ENCODE data around the gene KRTAP4-9.
"Not testable (repeated sequence)": the region's sequence is repeated elsewhere in the genome, so short reads cannot be mapped to it uniquely, and the experiment has no call there.

KRTAP4-9 gene

DNA sequence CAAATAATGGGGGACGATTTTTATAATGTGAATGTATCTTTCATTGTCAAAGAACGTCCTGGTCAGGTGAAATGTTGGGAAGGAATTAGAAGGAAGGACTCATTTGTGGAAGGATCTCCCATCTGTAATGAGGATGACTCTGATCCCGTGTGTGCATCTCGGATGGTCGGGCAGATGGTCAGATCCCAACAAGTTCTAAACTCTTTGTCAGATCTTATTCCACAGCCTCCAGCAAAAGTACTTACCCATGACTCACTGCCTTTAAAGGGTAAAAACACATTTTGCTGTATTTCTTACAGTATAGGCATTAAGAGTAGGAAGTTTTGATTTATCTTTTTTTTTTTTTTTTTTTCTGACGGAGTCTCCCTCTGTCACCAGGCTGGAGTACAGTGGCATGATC is 6.7 kb upstream of the KRTAP4-9 start:
- no peak for DNase-seq

DNA sequence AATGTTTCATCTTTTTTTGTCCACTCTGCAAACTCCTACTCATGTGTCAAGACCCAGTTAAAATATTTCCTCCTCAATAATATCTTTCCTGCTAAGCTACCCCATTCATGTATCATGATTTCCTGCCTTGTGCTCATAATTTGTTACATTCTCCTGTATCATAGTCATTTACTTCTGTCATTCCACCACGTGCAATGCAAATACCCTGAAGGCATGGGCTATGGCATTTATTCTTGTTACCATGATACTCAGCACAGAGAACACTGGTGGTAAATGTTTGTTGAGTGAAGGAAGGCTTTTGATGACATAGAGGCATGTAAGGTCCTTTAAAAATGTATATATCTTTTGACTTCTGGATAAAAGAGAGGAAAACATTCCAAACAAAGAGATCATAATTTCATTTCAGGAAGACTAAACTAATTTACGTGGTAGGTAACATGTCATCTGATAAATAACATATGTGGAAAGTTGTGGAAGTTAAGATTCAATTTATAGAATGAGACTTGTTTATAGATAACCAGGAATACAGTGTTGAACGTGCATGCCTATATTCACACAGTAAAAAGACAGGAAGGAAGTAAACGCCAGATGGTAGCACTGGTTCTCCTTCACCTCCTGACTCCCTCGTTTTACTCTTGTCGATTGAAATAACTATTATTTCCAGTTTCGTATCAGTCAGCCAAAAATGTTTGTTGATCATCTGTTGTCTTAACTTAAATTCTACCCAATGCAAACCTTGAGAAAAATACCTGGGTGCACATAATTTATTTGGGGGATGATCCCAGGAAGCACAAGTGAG is 5.3 kb upstream of the KRTAP4-9 start:
- not testable (repeated sequence) for DNase-seq

DNA sequence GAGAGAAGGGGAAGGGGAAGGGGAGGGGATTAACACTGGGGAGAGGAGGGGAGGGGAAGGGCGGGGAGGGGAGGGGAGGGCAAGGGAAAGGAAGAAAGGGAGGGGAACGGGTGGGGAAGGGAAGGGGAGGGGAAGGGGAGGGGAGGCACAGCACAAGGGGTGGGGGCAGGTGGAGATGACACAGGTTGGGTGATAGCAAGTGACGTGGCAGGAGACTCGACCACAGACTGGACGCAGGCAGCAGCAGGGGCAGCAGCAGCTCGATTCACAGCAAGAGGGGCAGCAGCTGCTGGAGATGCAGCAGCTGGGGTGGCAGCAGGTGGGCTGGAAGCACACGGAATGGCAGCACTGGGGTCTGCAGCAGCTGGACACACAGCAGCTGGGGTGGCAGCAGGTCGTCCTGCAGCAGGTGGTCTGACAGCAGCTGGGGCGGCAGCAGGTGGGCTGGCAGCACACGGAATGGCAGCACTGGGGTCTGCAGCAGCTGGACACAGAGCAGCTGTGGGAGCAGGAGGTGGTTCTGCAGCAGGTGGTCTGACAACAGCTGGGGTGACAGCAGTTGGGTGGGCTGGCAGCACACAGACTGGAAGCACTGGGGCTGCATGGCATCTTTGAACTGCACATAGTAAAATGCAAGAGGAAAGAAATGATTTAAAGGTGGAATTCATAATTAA is 3.5 kb upstream of the KRTAP4-9 start, which contains the start of gene KRTAP4-16:
KRTAP4-16 (minus strand) TSS at position 624 of the 674 bp plus-strand sequence; CDS start at position 624, 0 bp downstream.
- no peak for DNase-seq

DNA sequence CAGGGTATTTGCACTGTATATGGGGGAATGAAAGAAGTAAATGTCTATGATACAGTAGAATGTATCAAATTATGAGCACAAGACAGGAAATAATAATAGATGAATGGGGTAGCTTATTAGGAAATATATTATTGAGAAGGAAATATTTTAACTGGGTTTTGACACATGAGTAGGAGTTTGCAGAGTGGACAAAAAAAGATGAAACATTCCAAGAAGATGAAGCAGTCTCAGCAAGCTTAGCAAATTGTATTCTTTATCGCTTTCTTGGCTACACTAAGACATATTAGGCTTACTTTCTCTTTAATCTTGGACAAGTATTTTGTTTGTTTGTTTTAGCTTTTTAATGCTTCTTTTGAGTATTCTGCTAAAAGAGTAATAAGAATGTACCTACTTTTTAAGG is 1.3 kb upstream of the KRTAP4-9 start:
- DNase-seq, result no peak

DNA sequence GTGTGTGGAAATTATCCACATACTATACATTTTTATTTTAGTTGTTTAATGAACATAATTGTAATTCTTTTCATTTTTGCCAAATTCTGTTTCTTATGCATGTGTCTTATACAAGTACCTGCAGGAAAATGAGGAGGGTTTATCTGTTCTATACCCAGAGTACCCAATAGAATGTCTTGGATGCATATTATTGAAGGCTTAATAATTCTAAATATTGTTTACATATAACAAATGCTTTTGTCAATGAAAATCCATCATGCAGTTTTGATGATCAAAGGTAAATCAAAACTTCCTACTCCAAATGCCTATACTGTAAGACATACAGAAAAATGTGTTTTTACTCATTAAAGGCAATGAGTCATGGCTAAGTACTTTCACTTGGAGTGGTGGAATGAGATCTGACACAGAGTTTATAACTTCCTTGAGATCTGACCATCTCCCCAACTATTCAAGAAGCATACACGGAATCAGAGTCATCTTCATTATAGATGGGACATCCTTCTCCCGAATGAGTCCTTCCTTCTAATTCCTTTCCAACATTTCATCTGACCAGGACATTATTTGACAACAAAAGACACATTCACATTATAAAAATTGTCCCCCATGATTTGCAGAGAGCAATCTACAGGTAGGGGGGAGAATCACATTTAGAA is 677 bp upstream of the KRTAP4-9 start:
- not testable (repeated sequence) for DNase-seq

DNA sequence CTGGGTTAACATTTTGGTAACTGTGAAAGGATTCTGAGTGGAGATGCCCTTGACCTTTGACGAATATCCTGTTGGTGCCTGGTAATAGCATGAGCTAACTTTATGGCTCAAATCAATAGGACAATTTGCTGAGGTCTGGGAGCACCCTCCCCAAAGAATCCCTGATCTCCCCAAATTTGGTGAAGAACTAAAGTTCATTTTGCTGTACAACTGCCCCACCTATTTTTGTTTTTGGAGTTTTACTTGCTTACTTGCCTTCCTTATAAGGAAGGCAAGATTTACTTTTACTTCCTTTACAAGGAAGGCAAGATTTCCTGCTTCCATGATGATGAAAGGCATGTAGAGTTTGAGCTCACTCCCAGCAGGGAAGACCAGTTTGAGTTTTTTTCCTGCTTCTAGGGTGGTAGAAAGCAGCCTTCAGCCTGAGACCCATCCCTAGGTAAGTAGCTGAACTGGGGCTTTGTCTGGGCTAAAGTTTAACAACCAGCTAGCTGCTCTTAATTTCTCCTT is 2.8 kb downstream of the KRTAP4-9 start:
- no peak for DNase-seq

DNA sequence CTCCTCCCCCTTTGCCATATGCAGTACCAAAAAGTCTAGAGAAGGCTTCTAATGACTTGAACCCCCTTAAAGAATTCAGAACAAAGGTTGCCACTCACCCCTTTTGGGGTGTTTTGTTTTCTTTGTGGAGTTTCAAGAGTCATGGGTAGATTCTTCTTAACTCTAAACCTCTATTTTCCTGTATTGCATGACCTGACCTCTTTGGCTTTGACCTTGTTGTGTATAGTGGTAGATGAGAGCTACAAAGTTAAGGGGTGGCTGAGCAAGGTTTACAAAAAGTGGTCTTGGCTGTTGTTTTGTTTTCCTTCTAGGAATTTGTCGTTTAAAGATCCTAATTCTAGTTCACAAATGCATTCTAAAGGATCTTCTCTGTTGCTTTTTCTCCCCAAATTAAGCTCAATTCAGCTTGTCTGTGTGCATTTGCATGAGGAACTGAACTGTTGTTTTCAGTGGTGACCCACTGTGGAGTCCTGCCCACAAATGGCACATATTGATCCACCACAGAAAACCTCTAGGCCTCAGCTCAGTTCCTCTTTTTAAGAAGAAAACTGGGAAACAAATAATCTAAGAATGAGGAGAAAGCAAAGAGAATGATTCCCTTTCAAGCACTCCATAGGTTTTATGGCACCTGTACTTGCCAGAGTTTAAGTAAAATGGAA is 3.7 kb downstream of the KRTAP4-9 start:
- not testable (repeated sequence) for DNase-seq

DNA sequence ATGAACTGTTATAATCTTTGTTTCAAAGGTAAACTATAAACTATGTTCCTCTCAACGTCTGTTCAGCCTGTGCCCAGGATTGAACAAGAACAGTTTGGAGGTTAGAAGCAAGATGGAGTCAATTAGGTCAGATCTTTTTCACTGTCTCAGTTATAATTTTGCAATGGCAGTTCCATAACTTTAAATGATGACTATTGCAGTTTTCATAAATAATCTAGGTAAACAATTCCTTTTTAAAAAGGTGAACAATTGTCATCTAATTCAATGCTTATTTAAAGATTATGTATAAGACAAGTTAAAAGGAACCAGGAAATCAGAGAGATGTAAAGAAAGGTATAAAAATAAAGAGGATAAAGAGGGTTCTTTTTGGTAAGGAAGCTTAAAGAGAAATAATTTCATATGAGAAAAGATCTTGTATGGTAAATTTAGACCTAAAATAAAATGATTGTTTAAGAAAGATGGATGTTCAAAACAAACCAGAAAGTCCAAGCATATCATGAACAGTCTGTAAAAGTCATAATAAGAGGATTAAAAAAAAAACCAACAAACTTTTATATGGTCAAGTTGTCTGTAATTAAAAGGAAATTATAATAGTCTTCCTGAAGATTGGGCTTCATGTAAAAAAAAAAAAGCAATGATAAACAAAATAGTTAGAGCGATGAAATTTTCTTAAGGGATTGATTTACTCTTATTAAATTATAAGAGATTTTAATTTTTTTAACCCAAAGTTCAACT is 6.1 kb downstream of the KRTAP4-9 start:
- DNase-seq, result no peak

DNA sequence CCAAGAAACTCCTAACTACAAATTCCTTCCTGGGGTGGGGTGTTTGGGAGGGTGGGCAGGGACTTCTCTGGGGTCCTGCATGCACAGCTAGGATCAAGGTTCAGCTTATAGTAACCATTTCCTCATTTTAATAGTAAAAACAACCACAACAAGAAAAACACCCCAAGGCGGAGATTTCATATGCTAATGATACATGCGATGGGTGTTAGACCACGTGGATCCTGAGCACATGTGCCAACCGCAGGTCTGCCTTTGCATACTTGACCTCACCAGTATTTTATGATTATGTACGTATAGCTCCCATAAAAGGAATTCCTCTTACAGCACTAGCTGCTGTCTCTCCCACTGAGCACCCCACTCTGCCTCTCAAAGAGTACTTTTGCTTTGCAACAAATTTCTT is 11.1 kb downstream of the KRTAP4-9 start:
- no peak for DNase-seq

DNA sequence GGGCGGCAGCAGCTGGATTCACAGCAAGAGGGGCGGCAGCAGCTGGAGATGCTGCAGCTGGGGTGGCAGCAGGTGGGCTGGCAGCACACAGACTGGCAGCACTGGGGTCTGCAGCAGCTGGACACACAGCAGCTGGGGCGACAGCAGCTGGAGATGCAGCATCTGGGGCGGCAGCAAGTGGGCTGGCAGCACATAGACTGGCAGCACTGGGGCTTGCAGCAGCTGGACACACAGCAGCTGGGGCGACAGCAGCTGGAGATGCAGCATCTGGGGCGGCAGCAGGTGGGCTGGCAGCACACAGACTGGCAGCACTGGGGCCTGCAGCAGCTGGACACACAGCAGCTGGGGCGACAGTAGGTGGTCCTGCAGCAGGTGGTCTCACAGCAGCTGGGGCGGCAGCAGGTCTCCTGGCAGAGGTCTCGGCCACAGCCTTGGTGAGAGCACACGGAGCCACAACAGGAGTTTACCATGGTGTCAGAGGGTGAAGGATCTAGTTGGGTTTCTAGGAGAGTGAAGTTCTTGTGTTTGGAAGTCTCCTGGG is 12.7 kb downstream of the KRTAP4-9 start, which contains the start of gene KRTAP4-11:
KRTAP4-11 (minus strand) TSS at position 528 of the 541 bp plus-strand sequence; CDS start at position 470, 58 bp downstream.
- not testable (repeated sequence) for DNase-seq

DNA sequence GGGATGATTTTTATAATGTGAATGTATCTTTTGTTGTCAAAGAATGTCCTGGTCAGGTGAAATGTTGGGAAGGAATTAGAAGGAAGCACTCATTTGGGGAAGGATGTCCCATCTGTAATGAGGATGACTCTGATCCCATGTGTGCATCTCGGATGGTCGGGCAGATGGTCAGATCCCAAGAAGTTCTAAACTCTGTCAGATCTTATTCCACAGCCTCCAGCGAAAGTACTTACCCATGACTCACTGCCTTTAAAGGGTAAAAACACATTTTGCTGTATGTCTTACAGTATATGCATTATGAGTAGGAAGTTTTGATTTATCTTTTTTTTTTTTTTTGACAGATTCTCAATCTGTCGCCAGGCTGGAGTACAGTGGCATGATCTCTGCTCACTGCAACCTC is 13.5 kb downstream of the KRTAP4-9 start:
- DNase-seq, result no peak

DNA sequence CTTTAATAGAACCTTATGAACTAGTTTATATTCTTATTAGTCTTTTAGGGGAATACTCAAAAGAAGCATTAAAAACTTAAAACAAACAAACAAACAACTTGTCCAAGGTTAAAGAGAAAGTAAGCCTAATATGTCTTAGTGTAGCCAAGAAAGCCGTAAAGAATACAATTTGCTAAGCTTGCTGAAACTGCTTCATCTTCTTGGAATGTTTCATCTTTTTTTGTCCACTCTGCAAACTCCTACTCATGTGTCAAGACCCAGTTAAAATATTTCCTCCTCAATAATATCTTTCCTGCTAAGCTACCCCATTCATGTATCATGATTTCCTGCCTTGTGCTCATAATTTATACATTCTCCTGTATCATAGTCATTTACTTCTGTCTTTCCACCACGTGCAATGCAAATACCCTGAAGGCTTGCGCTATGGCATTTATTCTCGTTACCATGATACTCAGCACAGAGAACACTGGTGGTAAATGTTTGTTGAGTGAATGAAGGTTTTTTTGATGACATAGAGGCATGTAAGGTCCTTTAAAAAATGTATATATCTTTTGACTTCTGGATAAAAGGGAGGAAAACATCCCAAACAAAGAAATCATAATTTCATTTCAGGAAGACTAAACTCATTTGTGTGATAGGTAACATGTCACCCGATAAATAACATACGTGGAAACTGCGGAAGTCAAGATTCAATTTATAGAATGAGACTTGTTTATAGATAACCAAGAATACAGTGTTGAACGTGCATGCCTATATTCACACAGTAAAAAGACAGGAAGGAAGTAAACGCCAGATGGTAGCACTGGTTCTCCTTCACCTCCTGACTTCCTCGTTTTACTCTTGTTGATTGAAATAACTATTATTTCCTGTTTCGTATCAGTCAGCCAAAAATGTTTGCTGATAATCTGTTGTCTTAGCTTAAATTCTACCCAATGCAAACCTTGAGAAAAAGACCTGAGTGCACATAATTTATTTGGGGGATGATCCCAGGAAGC is 14.8 kb downstream of the KRTAP4-9 start:
- DNase-seq, result not testable (repeated sequence)

DNA sequence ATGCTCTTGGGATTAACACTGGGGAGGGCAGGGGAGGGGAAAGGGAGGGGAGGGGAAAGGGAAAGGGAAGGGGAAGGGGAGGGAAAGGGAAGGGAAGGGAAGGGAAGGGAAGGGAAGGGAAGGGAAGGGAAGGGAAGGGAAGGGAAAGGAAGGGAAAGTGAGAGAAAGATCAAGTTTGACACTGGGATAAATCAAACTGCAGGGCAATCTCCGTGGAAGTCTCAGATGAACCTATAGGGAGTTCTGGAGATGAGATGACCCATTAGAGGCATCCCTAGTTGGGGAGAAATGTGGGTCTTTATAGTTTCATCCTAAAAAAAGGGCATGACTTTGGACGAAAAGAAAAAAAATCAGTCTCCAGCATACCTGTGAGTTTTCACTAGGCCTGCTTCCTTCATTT is 16.6 kb downstream of the KRTAP4-9 start:
- DNase-seq, result no peak

DNA sequence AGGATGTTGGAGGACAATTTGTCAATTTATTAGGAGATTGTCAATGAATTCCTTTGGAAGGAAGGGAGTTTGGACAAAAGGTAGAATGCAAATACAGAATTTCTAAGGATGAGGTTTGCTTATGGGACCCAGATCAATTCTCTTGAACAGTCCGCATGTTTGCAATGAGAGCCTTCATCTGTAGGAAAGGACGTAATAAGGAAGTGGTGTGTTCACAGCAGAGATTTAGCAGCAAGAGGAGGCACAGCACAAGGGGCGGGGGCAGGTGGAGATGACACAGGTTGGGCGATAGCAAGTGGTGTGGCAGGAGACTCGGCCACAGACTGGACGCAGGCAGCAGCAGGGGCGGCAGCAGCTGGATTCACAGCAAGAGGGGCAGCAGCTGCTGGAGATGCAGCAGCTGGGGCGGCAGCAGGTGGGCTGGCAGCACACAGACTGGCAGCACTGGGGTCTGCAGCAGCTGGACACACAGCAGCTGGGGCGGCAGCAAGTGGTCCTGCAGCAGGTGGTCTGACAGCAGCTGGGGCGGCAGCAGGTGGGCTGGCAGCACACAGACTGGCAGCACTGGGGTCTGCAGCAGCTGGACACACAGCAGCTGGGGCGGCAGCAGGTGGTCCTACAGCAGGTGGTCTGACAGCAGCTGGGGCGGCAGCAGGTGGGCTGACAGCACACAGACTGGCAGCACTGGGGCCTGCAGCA is 18.3 kb downstream of the KRTAP4-9 start:
- not testable (repeated sequence) for DNase-seq

DNA sequence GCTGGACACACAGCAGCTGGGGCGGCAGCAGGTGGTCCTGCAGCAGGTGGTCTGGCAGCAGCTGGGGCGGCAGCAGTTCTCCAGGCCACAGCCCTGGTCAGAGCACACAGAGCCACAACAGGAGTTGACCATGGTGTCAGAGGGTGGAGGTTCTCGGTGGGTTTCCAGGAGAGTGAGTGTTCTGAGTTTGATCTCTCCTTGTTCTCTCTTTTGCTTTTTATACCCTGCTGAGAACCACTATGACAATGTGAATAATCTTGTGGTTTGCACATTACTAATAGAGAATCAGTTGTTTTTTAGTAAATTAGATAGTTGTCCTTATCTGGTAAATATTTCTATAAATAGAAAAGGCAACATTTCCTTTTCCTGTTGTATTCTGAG is 18.8 kb downstream of the KRTAP4-9 start, which contains the start of gene KRTAP4-12:
KRTAP4-12 (minus strand) TSS at position 192 of the 381 bp plus-strand sequence; CDS start at position 132, 60 bp downstream.
- DNase-seq, result not testable (repeated sequence)

DNA sequence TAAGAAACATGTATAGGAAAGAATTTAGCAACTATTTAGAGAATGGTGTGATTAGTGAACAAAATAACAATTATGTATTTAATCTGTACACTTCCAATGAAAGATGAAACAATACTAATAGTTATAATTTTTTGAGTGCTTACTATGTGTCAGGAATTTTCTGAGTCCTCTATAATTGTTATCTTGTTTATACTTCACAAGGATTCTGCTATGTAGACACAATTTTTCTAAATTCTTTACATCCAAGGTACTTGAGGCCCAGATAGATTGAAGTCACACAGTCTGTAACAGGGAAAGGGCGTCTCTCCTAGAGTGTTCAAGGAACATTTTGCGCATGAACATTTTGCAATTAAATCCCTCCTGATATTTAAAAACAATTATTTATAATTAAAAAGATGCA is 19.9 kb downstream of the KRTAP4-9 start:
- DNase-seq, result no peak

DNA sequence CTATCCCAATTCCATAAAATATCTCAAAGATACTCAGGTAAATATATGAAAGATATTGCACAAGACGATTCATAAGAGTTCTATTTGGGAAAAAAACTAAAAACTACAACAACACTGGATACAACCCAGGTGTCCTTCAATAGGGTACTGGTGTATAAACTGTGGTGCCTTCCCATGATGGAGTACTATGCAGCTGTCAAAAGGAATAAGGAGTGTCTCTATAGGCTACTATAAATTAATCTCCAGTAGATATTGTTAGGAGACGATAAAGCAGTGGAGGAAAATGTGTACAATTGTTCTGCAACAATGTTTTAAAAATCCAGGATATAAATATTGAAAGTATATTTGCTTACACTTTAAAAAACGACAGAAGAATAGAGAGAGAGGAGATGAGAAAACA is 21.2 kb downstream of the KRTAP4-9 start:
- no peak for DNase-seq

DNA sequence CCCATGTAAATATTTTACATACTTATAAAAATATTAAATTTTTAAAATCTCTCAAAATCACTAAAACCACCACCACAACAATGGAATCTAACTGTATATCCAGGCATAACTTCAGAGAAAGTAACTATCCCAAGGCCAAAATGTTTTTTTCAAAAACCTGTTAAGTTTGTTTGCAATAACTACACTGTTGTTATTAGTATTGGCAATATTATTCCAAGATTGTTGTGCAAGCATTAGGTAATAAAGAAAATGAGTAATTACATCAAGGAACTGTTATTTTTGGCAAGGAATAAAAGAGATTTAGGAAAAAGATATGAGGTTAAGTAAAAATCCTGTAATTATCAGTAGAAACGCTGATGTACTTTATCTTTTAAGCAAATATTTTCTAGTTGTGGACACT is 22.2 kb downstream of the KRTAP4-9 start:
- no peak for DNase-seq

DNA sequence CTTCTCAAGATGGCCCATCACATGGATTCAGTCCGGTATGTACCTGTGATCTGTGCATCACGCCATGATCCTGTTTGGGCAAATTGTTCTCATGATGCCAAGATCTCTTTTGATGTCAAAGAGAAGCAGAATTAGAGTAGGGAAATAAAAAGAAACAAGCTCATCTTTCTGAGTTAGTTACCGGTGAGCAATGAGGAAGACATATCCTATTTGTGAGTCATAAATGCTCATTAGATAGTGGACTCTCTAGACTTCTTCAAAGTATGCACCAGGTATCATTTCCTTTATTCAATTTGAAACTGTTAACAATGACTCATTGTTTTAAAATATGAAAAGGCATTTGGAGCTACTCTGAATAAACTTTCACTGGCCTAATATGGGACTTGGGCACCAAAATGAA is 26.8 kb downstream of the KRTAP4-9 start:
- no peak for DNase-seq

Measured in NCI-H2081 (cell line).